SK-N-SH (cell line): ENCODE results near the gene CHRM5.

Experiments
- EP300 ChIP-seq, 2 experiments: IDR thresholded peaks; 2 replicates each; pipeline versions ENCODE4 v1.4.0 to v1.6.1; 2012; ENCODE audit warnings: borderline replicate concordance in 1 of 2, low read depth in 1 of 2, low read length in 1 of 2
- EZH2phosphoT487 ChIP-seq: fragments of 200-600 bp; sonication (generic); IDR thresholded peaks from 2 replicates; pipeline ENCODE4 v1.6.1; 2017; ENCODE audit warnings: low read depth, mixed run types, mild to moderate bottlenecking, antibody characterized with exemption, moderate library complexity, borderline replicate concordance
- FOXJ3 ChIP-seq: sonication (generic); formaldehyde crosslinking; IDR thresholded peaks from 2 replicates; pipeline ENCODE4 v1.5.1; 2020; ENCODE audit warnings: mild to moderate bottlenecking, missing genetic modification reagents
- GABPA ChIP-seq: IDR thresholded peaks from 2 replicates; pipeline ENCODE4 v1.4.0; 2012; ENCODE audit warnings: low read depth, mild to moderate bottlenecking
- JUND ChIP-seq: IDR thresholded peaks from 2 replicates; pipeline ENCODE4 v1.4.0; 2012
- MXI1 ChIP-seq: IDR thresholded peaks from 2 replicates; pipeline ENCODE4 v1.6.1; 2012; ENCODE audit warnings: mild to moderate bottlenecking, low read depth, low read length, improper control_type of control experiment
- NFIC ChIP-seq: IDR thresholded peaks from 2 replicates; pipeline ENCODE4 v1.4.0; 2012; ENCODE audit warnings: borderline replicate concordance
- NRF1 ChIP-seq: IDR thresholded peaks from 2 replicates; pipeline ENCODE4 v1.6.1; 2012; ENCODE audit warnings: low read depth, mild to moderate bottlenecking, low read length
- POLR2AphosphoS5 ChIP-seq: IDR thresholded peaks from 2 replicates; pipeline ENCODE4 v1.6.1; 2012; ENCODE audit warnings: low read depth, low read length
- RFX5 ChIP-seq: IDR thresholded peaks from 2 replicates; pipeline ENCODE4 v1.6.1; 2012; ENCODE audit warnings: mild to moderate bottlenecking, improper control_type of control experiment, low read length
- TAF1 ChIP-seq: IDR thresholded peaks from 2 replicates; pipeline ENCODE4 v1.6.1; 2012; ENCODE audit warnings: low read depth, mild to moderate bottlenecking, low read length, moderate library complexity, borderline replicate concordance
- TCF12 ChIP-seq: IDR thresholded peaks from 2 replicates; pipeline ENCODE4 v1.4.0; 2012
- TF ChIP-seq, protein P1 (sequence below): fragments of 200-600 bp; sonication (generic); IDR thresholded peaks from 2 replicates; pipeline ENCODE4 v1.6.1; 2017; ENCODE audit warnings: antibody characterized with exemption, mild to moderate bottlenecking, moderate library complexity
- TF ChIP-seq, protein P2 (sequence below): IDR thresholded peaks from 2 replicates; pipeline ENCODE4 v1.4.0; 2012; ENCODE audit warnings: low read depth

GRCh38 chr15:34101366-34102174 lies 133.3 kb downstream of the CHRM5 start, which contains the start of the genes EMC7 and PGBD4:
- TF ChIP-seq, protein P1, sequence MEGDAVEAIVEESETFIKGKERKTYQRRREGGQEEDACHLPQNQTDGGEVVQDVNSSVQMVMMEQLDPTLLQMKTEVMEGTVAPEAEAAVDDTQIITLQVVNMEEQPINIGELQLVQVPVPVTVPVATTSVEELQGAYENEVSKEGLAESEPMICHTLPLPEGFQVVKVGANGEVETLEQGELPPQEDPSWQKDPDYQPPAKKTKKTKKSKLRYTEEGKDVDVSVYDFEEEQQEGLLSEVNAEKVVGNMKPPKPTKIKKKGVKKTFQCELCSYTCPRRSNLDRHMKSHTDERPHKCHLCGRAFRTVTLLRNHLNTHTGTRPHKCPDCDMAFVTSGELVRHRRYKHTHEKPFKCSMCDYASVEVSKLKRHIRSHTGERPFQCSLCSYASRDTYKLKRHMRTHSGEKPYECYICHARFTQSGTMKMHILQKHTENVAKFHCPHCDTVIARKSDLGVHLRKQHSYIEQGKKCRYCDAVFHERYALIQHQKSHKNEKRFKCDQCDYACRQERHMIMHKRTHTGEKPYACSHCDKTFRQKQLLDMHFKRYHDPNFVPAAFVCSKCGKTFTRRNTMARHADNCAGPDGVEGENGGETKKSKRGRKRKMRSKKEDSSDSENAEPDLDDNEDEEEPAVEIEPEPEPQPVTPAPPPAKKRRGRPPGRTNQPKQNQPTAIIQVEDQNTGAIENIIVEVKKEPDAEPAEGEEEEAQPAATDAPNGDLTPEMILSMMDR: no peak
- no peak for TF ChIP-seq EP300 (IDR thresholded peaks at IDR 0.05; ENCODE audit: borderline replicate concordance in 1 of 2, low read depth in 1 of 2, low read length in 1 of 2)
- TF ChIP-seq, protein P2, sequence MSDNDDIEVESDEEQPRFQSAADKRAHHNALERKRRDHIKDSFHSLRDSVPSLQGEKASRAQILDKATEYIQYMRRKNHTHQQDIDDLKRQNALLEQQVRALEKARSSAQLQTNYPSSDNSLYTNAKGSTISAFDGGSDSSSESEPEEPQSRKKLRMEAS: peak; percentile 95
- TF ChIP-seq TCF12: peak; percentile 7; the same call in 1 of the 2 replicates
- TF ChIP-seq GABPA: peak; percentile 92
- TF ChIP-seq NFIC: no peak; the same call in 1 of the 2 replicates
- peak; percentile 81 for TF ChIP-seq TAF1
- TF ChIP-seq RFX5: no peak
- no peak for TF ChIP-seq JUND
- TF ChIP-seq EZH2phosphoT487: no peak
- TF ChIP-seq POLR2AphosphoS5: peak; percentile 95
- TF ChIP-seq FOXJ3 (CRISPR knock-in tag): no peak
- TF ChIP-seq MXI1: peak; percentile 97
- TF ChIP-seq NRF1: peak; percentile 37; the same call in 1 of the 2 replicates
